Left kidney (tissue), 2 donors: Measurements from ENCODE around the gene ADAM19. TPM values are rescaled to one million over a fixed set of nuclear protein-coding genes. Genes with fewer than 3 reads are reported as not detected.
"Not testable (repeated sequence)": the region's sequence is repeated elsewhere in the genome, so short reads cannot be mapped to it uniquely, and the experiment has no call there.

Experiments used
- DNase-seq: peaks from one replicate; pipeline ENCODE4 v3.0.0-alpha.2; 2013
- polyA plus RNA-seq: library from polyadenylated mRNA; unstranded; fragments of 120-200 nt; gene quantifications from one replicate; pipeline ENCODE4 v1.2.1, GENCODE V29; 2013; ENCODE audit not compliant: insufficient read length

ADAM19 gene
- polyA plus RNA-seq, 1 donor: 8.8 TPM

DNA sequence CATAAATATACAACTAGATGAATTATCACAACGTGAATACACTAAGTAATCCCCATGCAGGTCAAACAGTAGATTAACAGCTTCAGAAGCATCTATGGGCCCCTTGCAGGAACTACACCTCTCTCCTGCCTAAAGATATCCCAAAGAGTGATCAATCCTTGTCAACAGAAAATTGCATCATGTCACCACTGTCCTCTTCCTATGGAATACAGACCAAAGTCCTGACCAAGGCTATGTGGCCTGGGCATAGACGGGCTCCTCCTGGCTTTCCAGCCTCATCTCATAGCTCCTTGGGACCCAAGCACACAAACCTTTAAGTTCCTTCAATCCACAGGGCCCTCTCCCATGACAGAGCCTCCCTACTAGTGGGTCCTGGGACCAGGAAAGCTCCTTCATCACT lies 90.2 kb downstream of the ADAM19 start:
- DNase-seq: no peak

DNA sequence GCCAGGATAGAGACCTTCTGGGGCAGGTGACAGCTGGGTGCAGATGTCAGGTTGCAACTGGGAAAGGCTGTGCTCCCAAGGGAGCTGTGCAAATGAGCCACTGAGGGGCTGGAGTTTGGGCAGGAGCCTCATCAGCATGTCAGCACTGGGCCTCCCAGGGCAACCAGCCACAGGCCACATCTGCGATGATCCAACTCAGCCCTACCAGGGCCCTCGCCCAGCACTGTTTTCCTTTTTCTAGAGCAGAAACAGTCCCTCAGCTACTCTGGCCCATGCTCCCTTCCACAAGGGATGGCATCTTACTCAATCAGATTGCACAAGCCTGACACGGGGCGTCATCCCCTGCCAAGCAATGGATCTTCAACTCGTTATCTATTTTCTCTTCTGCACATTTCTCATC lies 90.8 kb downstream of the ADAM19 start:
- no peak for DNase-seq

DNA sequence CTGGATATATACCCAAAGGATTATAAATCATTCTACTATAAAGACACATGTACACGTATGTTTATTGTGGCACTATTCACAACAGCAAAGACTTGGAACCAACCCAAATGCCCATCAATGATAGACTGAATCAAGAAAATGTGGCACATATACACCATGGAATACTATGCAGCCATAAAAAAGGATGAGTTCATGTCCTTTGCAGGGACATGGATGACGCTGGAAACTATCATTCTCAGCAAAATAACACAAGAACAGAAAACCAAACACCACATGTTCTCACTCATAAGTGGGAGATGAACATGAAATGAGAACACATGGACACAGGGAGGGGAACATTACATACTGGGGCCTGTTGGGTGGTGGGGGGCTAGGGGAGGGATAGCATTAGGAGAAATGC lies 92.9 kb downstream of the ADAM19 start:
- not testable (repeated sequence) for DNase-seq

DNA sequence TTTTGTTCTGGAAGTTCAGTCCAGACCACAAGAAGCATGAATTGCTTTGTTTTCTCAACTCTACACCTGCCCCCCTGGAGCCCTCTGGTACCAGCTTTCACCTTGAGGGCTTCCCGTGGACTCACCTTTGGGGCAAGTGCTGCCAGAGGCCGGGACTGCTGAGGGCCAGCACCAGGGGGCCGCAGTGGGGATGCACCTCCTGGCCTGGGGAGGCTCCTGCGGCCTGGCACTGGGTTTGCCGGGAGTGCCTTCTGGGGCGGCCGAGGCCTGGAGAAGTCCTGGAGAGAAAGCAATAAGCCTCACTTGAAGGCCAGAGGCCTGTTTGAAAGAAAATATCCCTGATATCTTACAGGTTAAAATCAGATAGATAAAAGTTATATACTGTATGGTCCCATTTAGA lies 93.9 kb downstream of the ADAM19 start:
- DNase-seq: no peak

DNA sequence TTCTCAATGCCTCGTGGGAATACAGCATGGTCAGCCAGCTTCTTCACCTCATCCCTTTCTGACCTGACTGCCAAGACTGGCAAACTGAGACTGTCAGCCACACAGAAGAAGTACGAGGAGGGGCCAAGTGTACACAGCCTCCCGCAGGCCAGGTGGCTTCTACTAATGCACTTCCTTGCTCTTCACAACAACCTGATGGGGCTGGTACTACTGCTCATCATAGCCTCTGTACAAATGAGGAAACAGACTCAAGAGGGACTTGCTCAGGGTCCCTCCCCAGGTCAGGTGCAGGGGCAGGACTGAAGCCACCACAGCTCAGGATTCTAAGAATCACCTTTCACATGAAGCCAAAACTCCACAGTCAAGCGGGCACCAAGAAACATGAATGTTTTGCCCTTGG lies 94.3 kb downstream of the ADAM19 start:
- no peak for DNase-seq

DNA sequence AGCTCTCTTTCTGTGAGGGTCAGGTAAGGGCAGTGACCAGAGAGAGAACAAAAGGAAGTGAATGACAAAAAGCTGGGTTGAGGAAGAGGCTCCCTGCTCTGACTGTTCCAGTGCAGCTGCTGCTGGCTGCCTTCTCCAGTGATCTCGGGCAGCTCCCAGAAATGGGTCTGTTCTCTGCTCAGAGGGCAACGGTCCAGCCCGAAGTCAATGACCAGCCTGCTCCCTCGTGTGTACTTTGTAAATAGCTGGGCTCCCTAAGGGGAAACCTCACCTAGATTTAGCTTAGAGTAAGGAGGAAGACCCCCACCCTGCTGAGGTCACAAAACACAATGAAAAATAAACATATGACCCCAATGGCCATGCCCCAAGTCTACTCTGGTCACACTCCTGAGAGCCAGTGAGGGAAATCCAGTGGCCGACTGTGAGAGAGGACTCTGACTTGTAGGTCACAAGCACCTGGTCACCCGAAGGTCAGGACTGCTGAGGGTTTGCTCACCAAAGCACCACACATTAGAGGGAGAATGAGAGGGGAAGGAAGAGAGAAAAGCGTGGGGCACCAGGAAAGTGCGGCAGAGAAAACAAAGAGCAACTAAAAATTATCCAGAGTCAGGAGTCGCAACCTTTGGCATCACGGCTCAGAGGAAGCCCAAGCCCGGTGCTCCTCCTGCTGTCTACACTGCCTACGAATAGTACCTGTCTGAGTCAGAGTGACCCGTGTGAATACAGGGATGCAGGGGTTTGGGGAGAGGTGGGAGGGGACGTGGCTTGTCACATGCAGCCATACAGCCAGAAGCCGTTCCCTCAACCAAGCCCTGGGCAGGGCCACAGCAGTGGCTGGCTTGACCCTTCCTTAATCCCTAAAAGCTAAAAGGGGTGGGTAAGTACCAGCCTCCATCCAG lies 95.7 kb downstream of the ADAM19 start:
- no peak for DNase-seq

DNA sequence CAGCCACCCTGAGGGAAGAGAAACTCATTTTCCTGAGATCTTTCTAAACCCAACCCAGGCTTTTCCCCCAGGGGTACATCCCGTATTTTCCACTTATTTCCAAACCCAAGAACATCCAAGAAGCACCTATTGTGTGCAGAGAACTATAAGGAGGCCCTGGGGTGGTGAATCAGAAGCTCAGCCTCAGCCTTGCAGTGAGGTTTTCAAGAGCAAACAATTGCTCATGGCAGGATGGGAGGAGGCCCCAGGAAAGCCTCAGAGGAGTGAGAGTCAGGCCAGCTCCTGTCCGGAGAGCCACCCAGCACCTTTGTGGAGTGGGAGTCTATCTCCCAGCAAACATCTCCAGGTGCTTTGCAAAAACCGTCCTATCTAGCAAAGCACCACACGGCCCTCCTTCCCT lies 96.4 kb downstream of the ADAM19 start:
- no peak for DNase-seq

DNA sequence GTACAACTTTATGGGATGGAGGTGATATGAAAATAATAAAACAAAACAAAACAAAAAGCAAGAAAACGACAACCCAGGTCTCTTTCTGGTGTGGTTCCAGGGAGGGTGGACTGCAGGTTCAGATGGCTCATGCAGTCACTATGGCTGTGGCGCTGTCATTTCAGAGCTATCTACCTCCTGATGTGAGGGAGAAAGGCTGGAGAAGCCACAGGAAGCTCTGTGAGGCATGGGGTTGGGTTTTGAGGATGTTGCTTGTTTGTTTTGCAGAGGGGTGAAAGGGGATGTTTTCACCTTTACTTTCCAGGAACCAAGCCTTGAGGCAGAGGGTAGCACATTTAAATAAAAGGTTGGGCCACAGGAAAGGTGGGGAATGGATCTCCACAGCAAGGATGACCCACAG lies 96.8 kb downstream of the ADAM19 start:
- no peak for DNase-seq

DNA sequence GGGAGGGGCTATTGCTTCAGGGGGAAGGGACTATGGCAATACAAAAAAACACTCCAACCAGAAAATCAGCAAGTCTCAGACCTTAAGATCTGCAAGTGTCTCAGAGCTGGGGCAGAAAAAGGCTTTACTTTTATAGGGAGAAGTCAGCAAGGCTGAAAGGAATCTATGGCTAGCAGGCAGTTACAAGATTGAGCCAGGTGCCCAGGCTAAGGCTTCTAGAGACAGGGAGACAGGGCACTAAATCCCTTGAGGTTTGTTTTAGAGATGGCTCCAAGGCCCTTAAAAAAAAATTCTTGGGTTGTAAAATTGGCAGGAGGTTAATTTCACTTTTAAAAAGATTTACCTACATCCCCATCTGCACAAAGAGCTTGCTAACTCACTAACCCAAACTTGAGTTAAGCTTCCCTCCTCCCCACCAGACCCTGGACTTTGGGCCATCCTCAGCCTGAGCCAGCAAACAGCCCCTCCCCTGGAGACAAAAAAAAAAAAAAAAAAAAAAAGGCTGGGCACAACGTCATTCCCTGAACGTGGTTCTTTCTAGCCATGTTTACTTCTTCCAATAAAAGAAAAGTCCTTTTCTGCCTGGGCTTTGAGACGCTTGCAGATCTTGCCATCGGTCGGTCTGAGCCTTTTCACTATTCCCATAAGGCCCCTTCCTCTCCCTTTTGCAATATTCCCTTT lies 97.6 kb downstream of the ADAM19 start:
- DNase-seq: no peak

DNA sequence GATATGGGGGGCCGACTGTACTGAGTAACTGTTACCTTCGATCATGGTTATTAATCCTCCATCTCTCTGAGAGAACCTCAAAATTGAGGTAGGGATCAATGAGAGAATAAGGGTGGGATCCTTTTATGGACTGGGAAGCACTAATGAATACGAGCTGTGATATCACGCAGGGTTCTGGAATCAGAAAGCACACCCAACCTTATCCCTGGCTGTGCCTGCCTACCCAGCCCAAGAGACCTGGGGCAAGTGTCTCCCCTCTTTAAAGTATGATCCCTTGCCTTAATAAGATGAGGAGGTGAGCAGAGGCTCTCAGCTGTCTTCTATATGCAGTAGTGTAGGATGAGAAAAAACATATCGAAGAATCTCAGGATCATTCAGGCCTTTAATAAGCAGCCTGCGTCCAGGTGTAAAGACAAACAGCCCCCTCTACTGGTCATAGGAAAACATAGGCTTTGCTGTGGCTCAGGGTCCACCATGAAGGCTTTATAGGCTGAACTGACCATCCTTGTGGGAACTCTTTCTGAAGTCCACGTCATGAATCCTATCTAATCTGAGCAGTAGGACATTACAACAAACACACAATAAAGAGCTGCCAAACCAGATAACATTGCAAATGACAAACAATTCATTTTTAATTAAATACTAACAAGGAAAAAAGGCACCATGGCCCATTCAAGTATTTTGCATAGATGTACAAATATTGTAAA lies 98.7 kb downstream of the ADAM19 start:
- DNase-seq: peak; percentile 71

DNA sequence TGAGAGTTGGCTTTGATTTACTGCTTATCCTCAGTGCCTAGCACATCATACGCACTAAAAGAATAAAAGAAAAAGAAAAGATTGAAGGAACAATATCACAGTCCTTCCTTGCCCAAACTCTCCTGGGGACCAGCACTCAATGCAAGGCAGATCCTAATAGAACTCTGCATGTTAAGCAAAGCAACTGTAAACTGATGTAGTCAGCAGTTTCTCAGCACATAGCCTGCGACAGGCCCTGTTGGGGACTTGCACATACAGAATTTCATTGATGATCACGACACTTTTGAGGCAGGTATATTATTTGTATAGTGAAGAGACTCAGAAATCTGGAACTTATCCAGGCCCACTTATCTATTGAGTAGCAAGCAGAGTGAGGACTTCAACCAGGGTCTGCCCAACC lies 100.1 kb downstream of the ADAM19 start:
- DNase-seq: no peak

DNA sequence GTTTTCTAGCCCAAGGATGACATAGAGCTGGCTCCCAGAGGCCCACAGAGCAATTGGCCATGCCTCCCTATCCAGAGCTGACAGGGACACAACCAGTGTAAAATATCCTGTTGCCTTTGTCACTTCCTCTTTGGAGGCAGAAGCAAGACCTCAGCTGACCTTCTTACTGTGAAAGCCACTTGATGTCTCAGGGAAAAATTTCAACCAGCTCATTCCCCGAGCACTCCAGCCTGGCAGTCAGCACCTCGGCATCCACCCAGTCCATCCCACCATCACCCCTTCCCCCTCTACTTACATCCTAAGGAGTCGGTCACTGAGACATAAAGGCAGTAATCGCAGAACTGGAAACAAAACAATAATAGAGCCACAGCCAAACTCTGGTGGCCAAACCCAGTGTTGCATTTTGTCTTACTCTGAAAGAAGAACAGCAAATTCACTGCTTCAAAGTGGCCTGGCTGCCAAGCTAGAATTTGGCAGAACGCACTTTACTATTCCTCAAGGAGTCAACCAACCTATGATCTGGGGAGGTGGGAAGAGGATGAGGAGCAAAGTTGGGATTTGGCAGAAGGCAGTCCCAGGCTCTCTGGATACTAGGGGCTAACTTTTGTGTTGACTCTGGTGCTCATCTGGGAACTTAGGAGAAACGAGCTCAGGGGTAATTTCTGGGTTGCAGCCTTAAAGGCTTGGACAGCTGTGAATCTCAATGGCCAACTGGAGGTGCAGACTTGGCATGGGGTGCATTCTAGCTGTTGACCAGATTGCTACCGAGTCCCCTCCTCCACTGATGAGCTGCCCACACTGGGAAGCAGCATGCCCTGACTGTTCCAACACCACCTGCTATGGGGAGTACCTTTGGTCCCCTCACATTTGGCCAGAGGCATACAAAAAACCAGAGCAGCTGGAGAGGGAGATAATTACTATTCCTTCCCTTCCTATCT lies 101.9 kb downstream of the ADAM19 start:
- no peak for DNase-seq

DNA sequence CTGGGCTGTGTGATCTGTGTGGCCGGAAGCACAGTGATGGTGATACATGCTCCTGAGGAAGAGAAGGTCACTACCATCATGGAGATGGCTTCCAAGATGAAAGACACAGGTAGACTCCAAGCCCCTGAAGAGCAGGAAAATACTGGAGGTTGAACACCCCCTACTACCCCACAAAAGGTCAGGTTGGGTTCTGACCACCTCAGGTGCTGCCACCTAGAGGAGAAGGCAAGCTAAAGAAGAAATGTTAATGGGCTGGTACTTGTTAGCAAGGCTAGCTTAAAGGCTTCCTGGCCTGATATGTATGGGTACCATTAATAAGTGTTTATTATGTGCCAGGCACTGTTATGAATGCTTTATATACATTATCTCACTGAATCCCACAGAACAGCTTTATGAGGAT lies 103.9 kb downstream of the ADAM19 start:
- DNase-seq: no peak

DNA sequence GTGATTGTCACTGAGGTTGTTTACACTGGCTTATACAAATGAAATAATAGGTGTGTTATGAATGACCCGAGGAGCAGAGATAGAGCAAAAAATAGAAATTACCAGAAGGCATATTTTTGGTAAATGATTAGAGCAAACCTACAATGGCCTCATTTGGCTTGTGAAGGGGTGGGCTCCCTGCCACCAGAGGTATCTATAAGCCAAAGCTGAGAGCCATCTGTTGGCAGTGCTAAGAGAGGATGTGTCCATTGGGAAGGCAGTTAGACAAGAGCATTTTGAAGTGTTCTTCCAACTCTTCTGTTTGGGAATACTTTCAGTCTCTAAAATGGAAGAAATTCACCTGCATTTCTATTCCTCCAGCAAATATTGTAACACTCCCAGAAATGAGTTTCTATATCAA lies 104.9 kb downstream of the ADAM19 start:
- DNase-seq: no peak

DNA sequence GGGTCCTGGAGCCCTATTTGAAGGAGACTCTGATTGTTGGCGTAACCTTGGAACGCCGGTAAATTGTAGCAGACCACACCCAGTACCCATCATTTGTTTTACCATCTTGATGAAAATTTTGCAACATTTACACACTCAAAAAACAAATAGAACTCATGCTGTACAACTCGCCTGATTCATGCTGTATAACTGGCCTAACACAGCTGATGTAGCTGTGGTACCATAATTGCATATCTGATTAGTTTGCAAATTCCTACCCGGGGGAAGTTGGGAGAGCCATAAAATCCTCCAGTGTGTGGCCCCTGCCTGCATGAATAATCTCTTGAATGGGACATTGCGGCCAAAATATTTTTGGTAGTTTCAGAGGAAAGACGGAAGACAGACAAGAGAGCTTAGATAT lies 105.9 kb downstream of the ADAM19 start:
- no peak for DNase-seq

DNA sequence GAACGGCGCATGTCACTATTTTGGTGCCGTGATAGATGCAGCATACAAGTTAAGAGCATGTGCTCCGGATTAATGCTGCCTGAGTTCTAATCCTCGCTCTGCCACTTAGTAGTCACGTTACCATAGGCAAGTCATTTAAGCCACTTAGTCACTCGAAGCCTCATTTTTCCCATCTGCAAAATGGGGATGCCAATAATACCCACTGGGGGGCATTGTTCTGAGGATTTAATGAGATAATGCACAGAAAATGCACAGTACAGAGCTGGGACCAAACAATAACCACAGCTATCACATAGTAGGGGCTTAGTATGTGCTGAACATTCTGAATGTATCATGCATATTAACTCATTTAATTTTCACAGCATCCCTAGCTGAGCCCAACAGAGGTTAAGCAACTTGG lies 106.5 kb downstream of the ADAM19 start:
- no peak for DNase-seq

DNA sequence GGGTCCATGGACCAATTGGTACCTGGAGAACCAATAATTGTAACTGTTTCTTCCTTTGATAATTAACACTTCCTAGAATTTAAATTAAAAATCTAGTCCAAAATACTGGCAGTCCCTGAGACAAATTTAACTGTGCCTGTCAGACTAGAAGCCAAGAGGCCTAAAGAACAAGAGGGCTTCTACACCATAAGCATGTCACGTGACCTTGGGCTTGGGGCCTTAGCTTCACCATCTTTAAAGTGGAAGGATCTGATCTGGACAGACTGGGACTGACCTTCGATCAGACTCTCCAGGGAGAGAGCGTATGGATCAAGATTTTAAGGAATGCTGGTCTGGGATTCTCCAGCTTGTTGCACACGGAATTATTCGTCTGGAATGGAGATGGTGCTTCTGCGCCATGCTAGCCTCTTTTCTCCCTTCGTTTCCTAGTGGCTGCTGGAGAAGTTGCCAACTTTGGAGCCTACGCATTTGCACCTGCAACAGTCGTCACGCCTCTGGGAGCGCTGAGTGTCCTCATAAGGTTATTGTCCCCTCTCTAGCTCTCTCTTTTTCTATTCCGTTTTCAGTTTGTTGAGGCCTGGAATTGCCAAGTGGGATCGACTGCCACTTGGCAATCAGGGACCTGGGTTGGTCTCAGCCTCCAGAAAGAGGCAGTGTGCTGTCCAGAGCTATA lies 107.1 kb downstream of the ADAM19 start:
- DNase-seq: no peak

DNA sequence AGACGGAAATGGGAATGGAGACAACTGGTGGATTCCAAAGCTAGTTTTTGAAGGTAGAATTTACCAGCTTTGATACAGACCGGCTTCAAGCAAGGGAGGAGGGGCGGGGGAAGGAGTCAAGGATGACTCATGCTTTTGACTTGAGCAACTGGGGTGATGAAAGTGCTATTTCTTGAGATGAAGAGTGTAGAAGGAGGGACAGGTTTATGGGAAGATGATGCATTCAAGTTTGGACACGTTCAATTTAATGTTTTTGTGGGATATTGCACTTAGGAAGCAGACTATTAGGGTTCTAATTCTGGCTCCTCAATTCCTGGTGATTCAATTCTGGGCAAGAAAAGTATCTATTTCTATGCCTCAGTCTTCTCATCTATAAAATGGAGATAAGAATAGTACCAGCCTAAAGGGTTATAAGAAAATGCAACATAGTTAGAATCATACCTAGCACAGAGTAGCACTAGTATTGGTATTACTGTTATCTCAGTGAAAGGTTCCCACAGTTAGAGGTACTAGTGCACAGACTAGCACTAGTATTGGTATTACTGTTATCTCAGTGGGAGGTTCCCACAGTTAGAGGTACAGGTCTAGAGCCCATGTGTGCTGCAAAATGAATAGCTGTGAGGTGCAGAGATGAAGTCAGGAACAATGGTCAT lies 110.9 kb downstream of the ADAM19 start:
- no peak for DNase-seq

DNA sequence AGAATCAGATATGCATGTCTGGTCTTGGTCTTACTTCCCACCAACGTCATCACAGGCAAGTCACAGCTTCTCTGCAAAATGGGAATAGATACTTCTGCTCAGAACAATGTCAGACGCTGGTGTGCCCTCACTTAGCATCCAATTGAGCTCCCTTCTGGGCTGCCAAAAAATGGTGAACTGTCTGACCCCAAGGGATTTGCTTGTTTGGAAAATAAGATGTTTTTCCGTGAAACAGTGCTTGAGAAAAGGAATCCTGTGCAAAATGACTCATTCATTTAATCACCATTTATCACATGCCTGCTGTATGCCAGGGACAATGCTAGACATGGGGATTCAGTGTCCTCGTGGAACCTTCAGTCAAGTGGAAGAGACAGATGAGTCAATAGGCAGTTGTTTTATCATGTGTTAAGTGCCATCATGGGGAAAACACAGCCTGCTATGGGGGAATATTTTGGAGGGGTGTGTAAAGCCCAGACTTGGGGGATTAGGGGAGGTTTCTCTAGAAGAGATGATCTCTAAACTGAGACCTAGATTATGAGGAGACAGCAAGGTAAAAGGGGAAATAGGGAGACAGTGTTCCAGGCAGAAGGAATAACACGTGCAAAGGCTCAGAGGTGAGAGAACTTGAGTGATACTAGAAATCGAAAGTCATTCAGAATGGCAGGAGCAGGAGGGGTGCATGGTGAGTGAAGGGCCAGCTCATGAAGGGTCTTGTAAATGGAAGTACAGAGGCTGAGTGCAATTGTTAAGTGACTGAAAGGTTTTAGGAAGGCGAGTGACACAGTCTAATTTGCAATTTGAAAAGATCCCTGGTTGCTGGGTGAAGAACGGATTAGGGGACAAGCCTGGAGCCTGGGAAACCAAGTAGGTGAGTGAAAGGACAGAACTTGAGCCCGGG lies 111.7 kb downstream of the ADAM19 start:
- DNase-seq: no peak

DNA sequence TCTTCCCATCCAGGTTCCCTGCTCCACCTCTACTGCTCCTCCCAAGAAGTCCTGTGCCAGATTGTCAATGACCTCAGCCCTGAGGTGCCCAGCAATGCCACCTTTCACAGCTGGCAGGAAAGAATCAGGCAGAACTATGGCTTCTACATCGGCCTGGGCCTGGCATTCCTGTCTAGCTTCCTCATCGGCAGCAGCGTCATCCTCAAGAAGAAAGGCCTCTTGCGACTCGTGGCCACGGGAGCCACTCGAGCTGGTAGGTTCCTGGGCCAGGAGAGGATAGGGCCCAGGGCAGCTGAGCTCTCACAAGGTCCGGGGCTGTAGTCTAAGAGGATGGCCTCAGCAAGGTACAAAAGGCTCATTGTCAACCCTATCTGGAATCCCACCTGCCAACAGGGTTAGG lies 112.5 kb downstream of the ADAM19 start:
- no peak for DNase-seq
